OCI-LY7 (cell line): ENCODE data around the gene SCCPDH. TPM values are rescaled to one million over a fixed set of nuclear protein-coding genes. Genes with fewer than 3 reads are reported as not detected.

Source experiments
- BruUV-seq: library from RNA; stranded (reverse); fragments of 400-500 nt; replicated peaks from 2 replicates; lab custom pipeline; 2021; lab: Mats Ljungman, UMichigan
- CTCF ChIA-PET: fragments of 300-600 bp; sonication (Branson Sonifier 250); formaldehyde crosslinking; loops from one replicate; lab custom pipeline; 2022; ENCODE audit warnings: antibody characterized with exemption; ENCODE audit not compliant: unreplicated experiment; lab: Charles Lee
- POLR2A ChIA-PET: fragments of 300-600 bp; sonication (Branson Sonifier 250); formaldehyde crosslinking; loops from one replicate; lab custom pipeline; 2022; ENCODE audit warnings: antibody characterized with exemption; lab: Charles Lee
- DNase-seq: peaks from one replicate; pipeline ENCODE4 v3.0.0-alpha.2; 2015; ENCODE audit warnings: low spot score
- H2AFZ ChIP-seq: fragments of 200-600 bp; sonication (generic), shearing (Covaris generic); 2 replicates; pipeline ENCODE4 v1.6.1; 2014; ENCODE audit warnings: mild to moderate bottlenecking, antibody characterized with exemption, low read length, moderate library complexity
- H3K27ac ChIP-seq: fragments of 200-600 bp; sonication (generic); 2 replicates; pipeline ENCODE4 v1.5.1; 2014; ENCODE audit warnings: mixed run types, low read depth, mild to moderate bottlenecking, moderate library complexity, low read length, inconsistent platforms; ENCODE audit not compliant: poor library complexity, severe bottlenecking
- H3K36me3 ChIP-seq: fragments of 200-600 bp; sonication (generic); 2 replicates; pipeline ENCODE4 v1.6.1; 2014; ENCODE audit warnings: mild to moderate bottlenecking, antibody characterized with exemption, low read length, moderate library complexity, mixed read lengths; ENCODE audit not compliant: insufficient read depth
- H3K4me1 ChIP-seq: fragments of 200-600 bp; sonication (generic); 2 replicates; pipeline ENCODE4 v1.5.1; 2014; ENCODE audit warnings: mild to moderate bottlenecking, low read length; ENCODE audit not compliant: insufficient read depth, poor library complexity, severe bottlenecking
- H3K4me2 ChIP-seq: fragments of 200-600 bp; sonication (generic); 2 replicates; pipeline ENCODE4 v1.6.1; 2014; ENCODE audit warnings: mild to moderate bottlenecking, low read length
- H3K4me3 ChIP-seq: fragments of 200-600 bp; sonication (generic); 2 replicates; pipeline ENCODE4 v1.5.1; 2014; ENCODE audit warnings: mild to moderate bottlenecking, low read depth, low read length; ENCODE audit not compliant: poor library complexity, severe bottlenecking
- H3K79me2 ChIP-seq: fragments of 200-600 bp; sonication (generic); 2 replicates; pipeline ENCODE4 v1.6.1; 2016; ENCODE audit warnings: low read depth, mild to moderate bottlenecking, low read length, moderate library complexity, mixed read lengths; ENCODE audit not compliant: insufficient read depth
- H3K9me2 ChIP-seq: fragments of 200-600 bp; sonication (generic); 2 replicates; pipeline ENCODE4 v1.6.1; 2016; ENCODE audit warnings: mild to moderate bottlenecking, low read length, mixed read lengths; ENCODE audit not compliant: insufficient read depth
- H3K9me3 ChIP-seq: fragments of 200-600 bp; sonication (generic); 2 replicates; pipeline ENCODE4 v1.6.1; 2014; ENCODE audit warnings: mild to moderate bottlenecking, mixed run types, low read length, mixed read lengths
- H4K20me1 ChIP-seq: fragments of 200-600 bp; sonication (generic); 2 replicates; pipeline ENCODE4 v1.6.1; 2014; ENCODE audit warnings: mild to moderate bottlenecking, antibody characterized with exemption, low read length, moderate library complexity, mixed read lengths; ENCODE audit not compliant: insufficient read depth
- CTCF ChIP-seq: fragments of 200-600 bp; sonication (generic); conservative IDR thresholded peaks from 2 replicates; pipeline ENCODE4 v1.5.1; 2014; ENCODE audit warnings: mild to moderate bottlenecking, antibody characterized with exemption, low read length, moderate library complexity, mixed read lengths
- EZH2phosphoT487 ChIP-seq: fragments of 200-600 bp; sonication (generic); IDR thresholded peaks from 2 replicates; pipeline ENCODE4 v1.6.1; 2018; ENCODE audit warnings: low read depth, borderline replicate concordance, mild to moderate bottlenecking, mixed run types, antibody characterized with exemption, low read length, moderate library complexity, mixed read lengths
- intact Hi-C: fragments of 100-400 bp; cut with micrococcal nuclease; formaldehyde crosslinking; loops from one replicate; pipeline ENCODE4 v1.10.0; 2022; ENCODE audit not compliant: unreplicated experiment
- total RNA-seq, 2 experiments: library from RNA; depleted of rRNA in 1 of 2; stranded (reverse); fragments of >200 nt in 1 of 2; shearing (Covaris generic) in 1 of 2; gene quantifications; 2 replicates each; pipeline ENCODE4 v1.2.3, GENCODE V29; 2014 to 2022

The SCCPDH gene
- total RNA-seq, 2 experiments from 2014 or later = 1.8 to 12.2 TPM

- Histone ChIP-seq H3K4me2 (peak overlapping the region; percentile 38), H3K9me2 (no peaks in the 10 kb centered on the region), H3K79me2 (no peaks in the 10 kb centered on the region), H3K4me1 (peaks cover 9% of the 10 kb centered on the region), H4K20me1 (no peaks in the 10 kb centered on the region), H3K9me3 (no peaks in the 10 kb centered on the region), H2AFZ (peak overlapping the region; percentile 17), H3K4me3 (no peak overlapping the region), H3K27ac (no peak overlapping the region), H3K36me3 (no peaks in the 10 kb centered on the region)
- no peak for DNase-seq
- TF ChIP-seq CTCF (no peak), EZH2phosphoT487 (no peak)
- ChIA-PET CTCF (no interaction called here), POLR2A (interaction anchor here (0.6 kb wide), 1 partner anchor 1024 kb away, joined by 3 read pairs; no protein-coding TSS in a partner anchor)
- BruUV-seq = no TSS peak
- intact Hi-C loops = no loop called here
Measured at GRCh38 chr1:246784621-246785493, 60.6 kb downstream of the SCCPDH start.

- no peak for DNase-seq
- H2AFZ ChIP-seq = no peak overlapping the region; the same call in 1 of the 2 replicates
- H3K4me3 ChIP-seq = no peak overlapping the region
- no peaks in the 10 kb centered on the region for H4K20me1 ChIP-seq
- H3K9me3 ChIP-seq = no peaks in the 10 kb centered on the region
- H3K27ac ChIP-seq = no peak overlapping the region
- CTCF ChIA-PET = no interaction called here
- no TSS peak for BruUV-seq
- POLR2A ChIA-PET = no interaction called here
- H3K79me2 ChIP-seq = no peaks in the 10 kb centered on the region
- H3K36me3 ChIP-seq = no peaks in the 10 kb centered on the region
- TF ChIP-seq CTCF (no peak), EZH2phosphoT487 (no peak)
- H3K9me2 ChIP-seq = no peaks in the 10 kb centered on the region
- peaks cover 9% of the 10 kb centered on the region for H3K4me1 ChIP-seq
- intact Hi-C loops = no loop called here
- 0 out of 2 replicates have a peak overlapping the region, but pooled peaks have one; percentile 38 for H3K4me2 ChIP-seq
Measured at GRCh38 chr1:246785494-246786111, 61.4 kb downstream of the SCCPDH start.
